OCI-LY3 (cell line): ENCODE measurements around the gene AQP9.

Source experiments
- H2AFZ ChIP-seq: fragments of 200-600, 300-600 bp; shearing (Covaris generic); 2 replicates; pipeline ENCODE4 v1.6.0; 2014; ENCODE audit warnings: antibody characterized with exemption, low read depth, low read length
- H3K27ac ChIP-seq: fragments of 200-600, 300-600 bp; sonication (generic); 2 replicates; pipeline ENCODE4 v1.5.1; 2014; ENCODE audit warnings: mild to moderate bottlenecking, low read length, moderate library complexity, mixed read lengths
- H3K27me3 ChIP-seq: fragments of 200-600, 300-600 bp; sonication (generic); 2 replicates; pipeline ENCODE4 v1.6.1; 2014; ENCODE audit warnings: low read depth, low read length, mixed read lengths
- H3K36me3 ChIP-seq: fragments of 200-600, 300-600 bp; sonication (generic); replicated peaks from 2 replicates; pipeline ENCODE3; 2014; ENCODE audit warnings: low read depth, low read length, mixed read lengths
- H3K4me1 ChIP-seq: fragments of 300-600, 200-600 bp; sonication (generic); 2 replicates; pipeline ENCODE4 v1.6.1; 2014; ENCODE audit warnings: low read length, mixed read lengths
- H3K4me2 ChIP-seq: fragments of 200-600, 300-600 bp; sonication (generic); 2 replicates; pipeline ENCODE4 v1.6.1; 2014; ENCODE audit warnings: low read length, mixed read lengths
- H3K4me3 ChIP-seq: fragments of 300-600, 200-600 bp; sonication (generic); 2 replicates; pipeline ENCODE4 v1.5.1; 2014; ENCODE audit warnings: antibody characterized with exemption, mild to moderate bottlenecking, low read length, moderate library complexity
- H3K79me2 ChIP-seq: fragments of 300-600, 200-600 bp; shearing (Covaris generic); 2 replicates; pipeline ENCODE4 v1.6.1; 2014; ENCODE audit warnings: mild to moderate bottlenecking, low read length, mixed read lengths
- H3K9ac ChIP-seq: fragments of 300-600, 200-600 bp; shearing (Covaris generic); 2 replicates; pipeline ENCODE4 v1.6.0; 2014; ENCODE audit warnings: mild to moderate bottlenecking, low read length, moderate library complexity
- H3K9me3 ChIP-seq: fragments of 200-600, 300-600 bp; shearing (Covaris generic); 2 replicates; pipeline ENCODE4 v1.6.1; 2014; ENCODE audit warnings: low read length, mixed read lengths; ENCODE audit not compliant: insufficient read depth
- H4K20me1 ChIP-seq: fragments of 200-600, 300-600 bp; sonication (generic); 2 replicates; pipeline ENCODE4 v1.6.1; 2016; ENCODE audit warnings: low read length, mixed read lengths; ENCODE audit not compliant: insufficient read depth
- CTCF ChIP-seq: fragments of 200-600, 300-600 bp; sonication (generic); IDR thresholded peaks from 2 replicates; pipeline ENCODE4 v1.5.1; 2014; ENCODE audit warnings: antibody characterized with exemption, low read length, low read depth
- EZH2phosphoT487 ChIP-seq: fragments of 200-600 bp; shearing (Covaris generic); IDR thresholded peaks from 2 replicates; pipeline ENCODE4 v1.6.1; 2018; ENCODE audit warnings: antibody characterized with exemption, mixed run types, low read depth

Gene AQP9

GRCh38 chr15:58118272-58118671 lies 19.9 kb upstream of the AQP9 start:
- Histone ChIP-seq H3K4me1 (no peaks in the 10 kb centered on the region), H3K79me2 (no peaks in the 10 kb centered on the region), H3K36me3 (no peaks in the 10 kb centered on the region), H3K9ac (no peak overlapping the region), H3K4me2 (no peak overlapping the region), H4K20me1 (no peaks in the 10 kb centered on the region), H3K9me3 (no peaks in the 10 kb centered on the region), H2AFZ (no peak overlapping the region), H3K27ac (no peak overlapping the region), H3K27me3 (no peaks in the 10 kb centered on the region), H3K4me3 (no peak overlapping the region)
- TF ChIP-seq EZH2phosphoT487: no peak
- no peak for TF ChIP-seq CTCF

GRCh38 chr15:58119016-58119415 lies 19.2 kb upstream of the AQP9 start:
- Histone ChIP-seq H3K36me3 (no peaks in the 10 kb centered on the region), H3K27ac (no peak overlapping the region), H3K27me3 (no peaks in the 10 kb centered on the region), H3K9me3 (no peaks in the 10 kb centered on the region), H3K4me2 (no peak overlapping the region), H3K4me3 (no peak overlapping the region), H3K79me2 (no peaks in the 10 kb centered on the region), H3K4me1 (no peaks in the 10 kb centered on the region), H2AFZ (no peak overlapping the region), H3K9ac (no peak overlapping the region), H4K20me1 (no peaks in the 10 kb centered on the region)
- TF ChIP-seq CTCF (no peak), EZH2phosphoT487 (no peak)

- no peaks in the 10 kb centered on the region for H3K4me1 ChIP-seq
- no peak overlapping the region for H3K4me2 ChIP-seq
- H2AFZ ChIP-seq: no peak overlapping the region
- TF ChIP-seq EZH2phosphoT487 (no peak), CTCF (no peak)
- no peak overlapping the region for H3K9ac ChIP-seq
- no peak overlapping the region for H3K4me3 ChIP-seq
- no peaks in the 10 kb centered on the region for H3K36me3 ChIP-seq
- H3K27me3 ChIP-seq: no peaks in the 10 kb centered on the region
- no peaks in the 10 kb centered on the region for H4K20me1 ChIP-seq
- no peaks in the 10 kb centered on the region for H3K79me2 ChIP-seq
- peaks cover 6% of the 10 kb centered on the region; the same call in 1 of the 2 replicates for H3K9me3 ChIP-seq
- no peak overlapping the region for H3K27ac ChIP-seq
These were observed 13.6 kb upstream of the AQP9 start for GRCh38 chr15:58124585-58124984.

GRCh38 chr15:58125333-58125732 lies 12.8 kb upstream of the AQP9 start:
- Histone ChIP-seq H3K4me3 (no peak overlapping the region), H3K9ac (no peak overlapping the region), H3K36me3 (no peaks in the 10 kb centered on the region), H3K9me3 (peaks cover 6% of the 10 kb centered on the region; the same call in 1 of the 2 replicates), H4K20me1 (no peaks in the 10 kb centered on the region), H3K27ac (no peak overlapping the region), H3K27me3 (no peaks in the 10 kb centered on the region), H2AFZ (no peak overlapping the region), H3K79me2 (no peaks in the 10 kb centered on the region), H3K4me2 (no peak overlapping the region), H3K4me1 (no peaks in the 10 kb centered on the region)
- TF ChIP-seq CTCF (no peak), EZH2phosphoT487 (no peak)
